CD14-positive monocyte (primary cell): ENCODE data around the gene NCMAP. TPM values are rescaled to one million over a fixed set of nuclear protein-coding genes. Genes with fewer than 3 reads are reported as not detected.

ENCODE experiments used
- DNase-seq, 3 donors: peaks; one replicate each; pipeline ENCODE4 v3.0.0-alpha.2; 2011 to 2022
- H2AFZ ChIP-seq: 2 replicates; pipeline ENCODE4 v1.6.0; 2012; ENCODE audit warnings: mild to moderate bottlenecking, low read depth, low read length, inconsistent platforms; ENCODE audit not compliant: insufficient read depth, poor library complexity, severe bottlenecking
- H3K27ac ChIP-seq, 2 donors: 1 replicate in 1 of 2; 2 replicates in 1 of 2; pipeline ENCODE4 v1.5.1; 2012 to 2013; ENCODE audit warnings: low read length in 2 of 2, control low read depth in 1 of 2, inconsistent platforms in 1 of 2, low read depth in 1 of 2, mild to moderate bottlenecking in 1 of 2
- H3K27me3 ChIP-seq, 2 donors: one replicate each; pipeline versions ENCODE4 v1.6.0 to v1.6.1; 2011 to 2013; ENCODE audit warnings: low read length in 2 of 2; ENCODE audit not compliant: control insufficient read depth in 2 of 2, insufficient read depth in 2 of 2
- H3K36me3 ChIP-seq, 2 donors: replicated peaks in 1 of 2; 1 replicate in 1 of 2; 2 replicates in 1 of 2; pipeline versions ENCODE4 v1.5.1 to v1.6.1; 2012 to 2013; ENCODE audit warnings: low read length in 2 of 2, control low read depth in 1 of 2, inconsistent platforms in 1 of 2, mild to moderate bottlenecking in 1 of 2; ENCODE audit not compliant: insufficient read depth in 2 of 2, control insufficient read depth in 1 of 2
- H3K4me1 ChIP-seq, 2 donors: 1 replicate in 1 of 2; 2 replicates in 1 of 2; pipeline versions ENCODE4 v1.5.1 to v1.6.1; 2012 to 2013; ENCODE audit warnings: low read length in 2 of 2, control low read depth in 1 of 2, inconsistent platforms in 1 of 2, mild to moderate bottlenecking in 1 of 2, moderate library complexity in 1 of 2; ENCODE audit not compliant: insufficient read depth in 2 of 2, control insufficient read depth in 1 of 2
- H3K4me2 ChIP-seq: replicated peaks from 2 replicates; pipeline ENCODE3; 2012; ENCODE audit warnings: low read length, moderate library complexity, mild to moderate bottlenecking; ENCODE audit not compliant: poor library complexity, severe bottlenecking; ENCODE audit errors: extremely low read depth
- H3K4me3 ChIP-seq, 3 experiments: fragments of 200-600 bp in 1 of 3; sonication (generic) in 1 of 3; replicated peaks in 1 of 3; 1 replicate in 2 of 3; 2 replicates in 1 of 3; pipeline ENCODE4 v1.5.1; 2011 to 2013; ENCODE audit warnings: low read length in 3 of 3, mild to moderate bottlenecking in 3 of 3, control low read depth in 2 of 3, low read depth in 2 of 3, inconsistent platforms in 1 of 3, moderate library complexity in 1 of 3
- H3K79me2 ChIP-seq: 2 replicates; pipeline ENCODE4 v1.6.0; 2012; ENCODE audit warnings: mild to moderate bottlenecking, control low read depth, inconsistent platforms, low read length, moderate library complexity; ENCODE audit not compliant: insufficient read depth
- H3K9ac ChIP-seq: 2 replicates; pipeline ENCODE4 v1.6.0; 2017; ENCODE audit warnings: low read length, mild to moderate bottlenecking; ENCODE audit not compliant: insufficient read depth, poor library complexity, severe bottlenecking
- H3K9me3 ChIP-seq, 2 donors: replicated peaks in 1 of 2; 1 replicate in 1 of 2; 2 replicates in 1 of 2; pipeline versions ENCODE4 v1.5.1 to v1.6.1; 2012 to 2013; ENCODE audit warnings: low read length in 2 of 2, control low read depth in 1 of 2; ENCODE audit not compliant: control insufficient read depth in 1 of 2, insufficient read depth in 1 of 2
- H4K20me1 ChIP-seq: 2 replicates; pipeline ENCODE4 v1.6.0; 2012; ENCODE audit warnings: mild to moderate bottlenecking, low read length, control low read depth, moderate library complexity; ENCODE audit not compliant: insufficient read depth
- H3K27ac Mint-ChIP-seq, 7 donors: one replicate each; pipeline ENCODE4 v1.8.0; 2020; ENCODE audit warnings: mild to moderate bottlenecking in 7 of 7, mixed read lengths in 7 of 7, moderate library complexity in 6 of 7, inconsistent platforms in 2 of 7
- H3K27me3 Mint-ChIP-seq, 3 donors: one replicate each; pipeline ENCODE4 v1.8.0; 2021 to 2022; ENCODE audit warnings: low read depth in 3 of 3, mild to moderate bottlenecking in 3 of 3, mixed read lengths in 3 of 3, moderate library complexity in 3 of 3, inconsistent platforms in 1 of 3
- H3K36me3 Mint-ChIP-seq, 2 donors: one replicate each; pipeline ENCODE4 v1.8.0; 2020; ENCODE audit warnings: mixed read lengths in 2 of 2, inconsistent platforms in 1 of 2, mild to moderate bottlenecking in 1 of 2
- H3K4me1 Mint-ChIP-seq: one replicate; pipeline ENCODE4 v1.8.0; 2020; ENCODE audit warnings: mild to moderate bottlenecking, mixed read lengths
- H3K4me3 Mint-ChIP-seq, 2 donors: one replicate each; pipeline ENCODE4 v1.8.0; 2020; ENCODE audit warnings: mild to moderate bottlenecking in 2 of 2, mixed read lengths in 2 of 2, moderate library complexity in 1 of 2
- H3K9me3 Mint-ChIP-seq, 7 donors: one replicate each; pipeline ENCODE4 v1.8.0; 2020 to 2022; ENCODE audit warnings: mixed read lengths in 7 of 7, mild to moderate bottlenecking in 6 of 7, moderate library complexity in 6 of 7, inconsistent platforms in 2 of 7
- WGBS: methylation state at CpG from one replicate; pipeline ENCODE4 v1.1.5; 2013; ENCODE audit warnings: missing lambda C conversion rate; ENCODE audit not compliant: insufficient coverage; 5-methylcytosine and 5-hydroxymethylcytosine counted together
- intact Hi-C, 2 donors: fragments of 100-400 bp; cut with micrococcal nuclease; formaldehyde crosslinking; loops; one replicate each; pipeline versions ENCODE4 v1.15.0 to v1.15.1; 2023
- polyA plus RNA-seq, 3 donors: library from polyadenylated mRNA; depleted of rRNA in 1 of 3; unstranded in 2 of 3; stranded (reverse) in 1 of 3; fragments of 300-500 nt in 2 of 3; fragments of >200 nt in 1 of 3; fragmentation: Illumina TruSeq in 2 of 3; gene quantifications; 1 replicate in 2 of 3; 2 replicates in 1 of 3; pipeline ENCODE4 v1.2.3, GENCODE V29; 2012 to 2021
- TF ChIP-seq, protein P1 (sequence below): fragments of 200-600 bp; IDR thresholded peaks from one replicate; pipeline ENCODE4 v1.8.0; 2022; ENCODE audit warnings: antibody characterized with exemption, mild to moderate bottlenecking

Gene NCMAP
- polyA plus RNA-seq, 3 donors: not detected

DNA sequence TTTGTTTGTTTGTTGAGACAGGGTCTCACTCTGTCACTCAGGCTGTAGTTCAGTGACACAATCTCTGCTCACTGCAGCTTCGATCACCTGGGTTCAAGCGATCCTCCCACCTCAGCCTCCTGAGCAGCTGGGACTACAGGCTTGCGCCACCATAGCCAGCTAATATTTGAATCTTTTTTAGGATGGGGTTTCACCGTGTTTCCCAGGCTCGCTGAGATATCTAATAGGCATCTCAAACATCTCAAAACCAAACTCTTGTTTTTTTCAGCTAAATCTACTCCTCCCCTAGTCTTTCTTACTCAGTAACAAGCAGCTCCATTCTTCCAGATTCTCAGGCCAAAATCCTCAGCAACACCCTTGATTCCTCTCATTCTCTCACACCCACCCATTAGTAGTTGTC lies 65.2 kb downstream of the NCMAP start:
- Histone ChIP-seq H3K9ac (no peak overlapping the region), H3K9me3 (no peaks in the 10 kb centered on the region), H3K27ac (no peak overlapping the region), H2AFZ (no peak overlapping the region), H4K20me1 (no peaks in the 10 kb centered on the region), H3K4me3 (no peak overlapping the region), H3K4me2 (no peak overlapping the region), H3K36me3 (no peaks in the 10 kb centered on the region), H3K79me2 (no peaks in the 10 kb centered on the region), H3K4me1 (no peaks in the 10 kb centered on the region), H3K27me3 (peaks cover 0 to 6% of the 10 kb centered on the region in 2 donors)
- intact Hi-C loops: no loop called here
- Mint-ChIP-seq H3K4me1 (no peaks in the 10 kb centered on the region), H3K36me3 (no peaks in the 10 kb centered on the region), H3K4me3 (no peak overlapping the region), H3K27ac (no peak overlapping the region), H3K9me3 (peaks cover 0 to 3% (median 2%) of the 10 kb centered on the region in 7 donors), H3K27me3 (peaks cover 7 to 14% (median 13%) of the 10 kb centered on the region in 3 donors)
- no CpG with 5 or more reads among the region's 5 CpGs for WGBS
- TF ChIP-seq, protein P1, sequence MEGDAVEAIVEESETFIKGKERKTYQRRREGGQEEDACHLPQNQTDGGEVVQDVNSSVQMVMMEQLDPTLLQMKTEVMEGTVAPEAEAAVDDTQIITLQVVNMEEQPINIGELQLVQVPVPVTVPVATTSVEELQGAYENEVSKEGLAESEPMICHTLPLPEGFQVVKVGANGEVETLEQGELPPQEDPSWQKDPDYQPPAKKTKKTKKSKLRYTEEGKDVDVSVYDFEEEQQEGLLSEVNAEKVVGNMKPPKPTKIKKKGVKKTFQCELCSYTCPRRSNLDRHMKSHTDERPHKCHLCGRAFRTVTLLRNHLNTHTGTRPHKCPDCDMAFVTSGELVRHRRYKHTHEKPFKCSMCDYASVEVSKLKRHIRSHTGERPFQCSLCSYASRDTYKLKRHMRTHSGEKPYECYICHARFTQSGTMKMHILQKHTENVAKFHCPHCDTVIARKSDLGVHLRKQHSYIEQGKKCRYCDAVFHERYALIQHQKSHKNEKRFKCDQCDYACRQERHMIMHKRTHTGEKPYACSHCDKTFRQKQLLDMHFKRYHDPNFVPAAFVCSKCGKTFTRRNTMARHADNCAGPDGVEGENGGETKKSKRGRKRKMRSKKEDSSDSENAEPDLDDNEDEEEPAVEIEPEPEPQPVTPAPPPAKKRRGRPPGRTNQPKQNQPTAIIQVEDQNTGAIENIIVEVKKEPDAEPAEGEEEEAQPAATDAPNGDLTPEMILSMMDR: no peak
- no peak for DNase-seq

DNA sequence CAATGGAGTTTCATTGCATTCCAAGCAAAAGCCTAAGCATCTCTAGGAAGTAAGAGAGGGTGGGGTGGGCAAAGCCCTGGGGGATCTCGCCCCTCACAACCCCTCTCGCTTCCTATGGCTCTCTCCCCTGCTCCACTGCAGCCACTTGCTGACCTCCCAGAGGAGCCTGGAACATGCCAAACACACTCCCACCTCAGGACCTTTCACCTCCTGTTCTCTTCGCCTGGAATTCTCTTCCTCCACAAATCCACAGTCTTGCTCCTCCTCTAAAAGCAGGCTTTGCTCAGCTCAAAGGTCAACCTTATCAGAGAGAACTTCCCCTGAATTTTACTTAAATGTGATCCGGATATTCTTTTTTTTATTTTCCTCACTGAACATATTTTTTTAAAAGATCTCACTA lies 66.3 kb downstream of the NCMAP start:
- Histone ChIP-seq H3K4me2 (no peak overlapping the region), H3K27me3 (peaks cover 0 to 2% of the 10 kb centered on the region in 2 donors), H3K4me1 (no peaks in the 10 kb centered on the region), H4K20me1 (no peaks in the 10 kb centered on the region), H3K36me3 (no peaks in the 10 kb centered on the region), H3K27ac (no peak overlapping the region), H3K9me3 (no peaks in the 10 kb centered on the region), H2AFZ (no peak overlapping the region), H3K79me2 (no peaks in the 10 kb centered on the region), H3K9ac (no peak overlapping the region), H3K4me3 (no peak overlapping the region)
- TF ChIP-seq, protein P1: no peak
- no peak for DNase-seq
- Mint-ChIP-seq H3K27me3 (peaks cover 7 to 12% (median 11%) of the 10 kb centered on the region in 3 donors), H3K4me3 (no peak overlapping the region), H3K9me3 (peaks cover 0 to 3% (median 0%) of the 10 kb centered on the region in 7 donors), H3K27ac (no peak overlapping the region), H3K4me1 (no peaks in the 10 kb centered on the region), H3K36me3 (no peaks in the 10 kb centered on the region)
- 70% methylated on average over 2 of the region's 4 CpGs for WGBS
- intact Hi-C loops: no loop called here
